CD4-positive, alpha-beta memory T cell (primary cell): ENCODE measurements around the gene ATR. TPM values are rescaled to one million over a fixed set of nuclear protein-coding genes. Genes with fewer than 3 reads are reported as not detected.
A peak's percentile ranks its signal among the peaks of the same experiment; 100 is the strongest.
"Not testable (repeated sequence)": the region's sequence is repeated elsewhere in the genome, so short reads cannot be mapped to it uniquely, and the experiment has no call there.

Experiments
- CTCF ChIA-PET: fragments of 350-600 bp; sonication (Branson Sonifier 250); formaldehyde crosslinking; loops from one replicate; lab custom pipeline; 2021; ENCODE audit warnings: inconsistent platforms; ENCODE audit not compliant: partially characterized antibody; lab: Charles Lee
- POLR2A ChIA-PET: fragments of 350-600 bp; sonication (Branson Sonifier 250); formaldehyde crosslinking; loops from one replicate; lab custom pipeline; 2021; ENCODE audit not compliant: partially characterized antibody; lab: Charles Lee
- DNase-seq, 5 donors: peaks; one replicate each; pipeline versions ENCODE4 v3.0.0 to v3.0.0-alpha.2; 2020 to 2022; ENCODE audit warnings: mixed read lengths in 1 of 5
- H3K27ac ChIP-seq: one replicate; pipeline ENCODE4 v1.7.0; 2013; ENCODE audit warnings: low read depth, low read length
- H3K27me3 ChIP-seq: 2 replicates; pipeline ENCODE4 v1.7.0; 2013; ENCODE audit warnings: mild to moderate bottlenecking, low read length, moderate library complexity; ENCODE audit not compliant: insufficient read depth
- H3K36me3 ChIP-seq: 2 replicates; pipeline ENCODE4 v1.7.0; 2013; ENCODE audit warnings: mild to moderate bottlenecking, low read length, moderate library complexity; ENCODE audit not compliant: insufficient read depth
- H3K4me1 ChIP-seq: 2 replicates; pipeline ENCODE4 v1.7.0; 2013; ENCODE audit warnings: mild to moderate bottlenecking, low read length, moderate library complexity; ENCODE audit not compliant: insufficient read depth
- H3K4me3 ChIP-seq, 2 donors: one replicate each; pipeline ENCODE4 v1.7.0; 2013; ENCODE audit warnings: low read length in 2 of 2, mild to moderate bottlenecking in 1 of 2
- H3K9me3 ChIP-seq, 2 donors: one replicate each; pipeline ENCODE4 v1.7.0; 2013; ENCODE audit warnings: low read length in 2 of 2, control low read depth in 1 of 2; ENCODE audit not compliant: control insufficient read depth in 1 of 2
- H3K27ac Mint-ChIP-seq, 7 donors: one replicate each; pipeline ENCODE4 v1.8.0; 2020 to 2021; ENCODE audit warnings: mixed read lengths in 7 of 7, mild to moderate bottlenecking in 6 of 7, inconsistent platforms in 3 of 7, moderate library complexity in 3 of 7
- H3K27me3 Mint-ChIP-seq, 2 donors: one replicate each; pipeline ENCODE4 v1.8.0; 2020 to 2021; ENCODE audit warnings: mixed read lengths in 2 of 2
- H3K36me3 Mint-ChIP-seq, 2 donors: one replicate each; pipeline ENCODE4 v1.8.0; 2020 to 2021; ENCODE audit warnings: mixed read lengths in 2 of 2, inconsistent platforms in 1 of 2, mild to moderate bottlenecking in 1 of 2
- H3K4me1 Mint-ChIP-seq, 4 donors: one replicate each; pipeline ENCODE4 v1.8.0; 2020 to 2021; ENCODE audit warnings: mixed read lengths in 4 of 4, mild to moderate bottlenecking in 1 of 4
- H3K4me3 Mint-ChIP-seq, 8 donors: one replicate each; pipeline ENCODE4 v1.8.0; 2020 to 2021; ENCODE audit warnings: mixed read lengths in 8 of 8, mild to moderate bottlenecking in 7 of 8, moderate library complexity in 6 of 8, inconsistent platforms in 3 of 8
- H3K9me3 Mint-ChIP-seq, 8 donors: one replicate each; pipeline ENCODE4 v1.8.0; 2020 to 2021; ENCODE audit warnings: mixed read lengths in 8 of 8, mild to moderate bottlenecking in 5 of 8, inconsistent platforms in 3 of 8, moderate library complexity in 1 of 8
- intact Hi-C: fragments of 100-400 bp; cut with micrococcal nuclease; formaldehyde crosslinking; loops from one replicate; pipeline ENCODE4 v1.15.1; 2023
- polyA plus RNA-seq, 2 donors: library from polyadenylated mRNA; unstranded; fragments of 300-500 nt; fragmentation: Illumina TruSeq; gene quantifications; one replicate each; pipeline ENCODE4 v1.2.3, GENCODE V29; 2021
- total RNA-seq, 2 experiments: library from RNA; stranded (reverse); gene quantifications; one replicate each; pipeline ENCODE4 v1.2.3, GENCODE V29; 2021

ATR gene
- total and polyA plus RNA-seq, 4 experiments from 2014 or later, result 4.3 to 45.6 (median 27.3) TPM

DNA sequence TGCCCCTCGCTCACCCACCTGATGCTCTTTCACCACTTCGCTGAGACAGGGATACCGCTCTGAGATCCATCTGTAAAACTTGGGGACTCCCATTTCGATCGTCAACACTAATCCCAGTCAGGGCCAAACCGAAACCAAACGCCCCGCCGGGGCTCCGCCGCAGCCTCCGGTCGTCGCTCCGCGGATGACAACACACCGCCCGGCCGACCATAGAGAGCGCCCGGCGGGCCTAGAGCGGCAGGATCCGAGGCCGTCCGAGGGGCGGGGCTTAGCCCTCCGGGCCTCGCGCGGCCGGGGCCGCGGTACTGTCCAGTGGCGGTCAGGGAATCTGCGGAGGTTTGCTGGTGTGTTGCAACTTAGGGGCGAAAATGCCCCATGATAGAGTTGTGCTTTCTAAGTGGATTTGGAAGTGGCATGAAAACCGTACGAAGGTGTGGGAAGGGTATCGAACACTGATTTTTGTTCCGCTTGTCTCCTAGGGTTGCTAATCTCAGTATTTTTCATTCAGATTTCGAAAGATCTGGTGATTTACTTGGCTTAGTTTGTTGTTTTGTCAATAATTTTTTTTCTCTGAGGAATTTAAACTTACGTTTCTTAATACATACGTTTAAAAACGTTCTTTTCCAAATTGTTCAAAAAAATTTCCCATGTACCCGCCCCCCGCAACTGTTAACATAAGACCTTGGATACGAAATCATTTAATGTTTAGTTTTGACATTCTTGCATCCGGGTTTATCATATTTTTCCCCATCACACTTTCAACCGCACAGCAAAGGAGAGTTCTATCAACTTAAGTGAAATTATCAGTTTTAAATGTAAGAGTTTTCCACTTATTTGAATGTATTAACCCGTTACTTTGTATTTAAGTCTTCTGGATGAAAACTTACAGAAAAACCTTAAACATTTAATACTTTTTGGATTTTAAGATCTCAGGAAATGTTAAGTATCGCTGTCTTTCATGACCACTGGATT is 130.4 kb downstream of the ATR start, which contains the start of gene XRN1:
TSS of gene XRN1 (minus strand) at position 186 of the 972 bp plus-strand sequence. CDS start at position 93, 93 bp downstream.
- H3K27me3 ChIP-seq, result no peaks in the 10 kb centered on the region
- H3K9me3 Mint-ChIP-seq, result no peaks in the 10 kb centered on the region
- no peaks in the 10 kb centered on the region for H3K9me3 ChIP-seq
- peak within 1 kb of the TSS; percentile 99 to 100 (median 100) for H3K27ac Mint-ChIP-seq
- POLR2A ChIA-PET, result interaction anchor here (0.6 to 4.6 kb wide), 7 partner anchors 11 to 1524 kb away, joined by 3 to 28 read pairs (median 4); partner anchors contain the start of genes ATR, DIPK2A and U2SURP
- peaks cover 6 to 46% of the 10 kb centered on the region in 2 donors for H3K36me3 Mint-ChIP-seq
- no peaks in the 10 kb centered on the region for H3K27me3 Mint-ChIP-seq
- H3K4me3 Mint-ChIP-seq, result peak within 1 kb of the TSS; percentile 98 to 100 (median 99)
- peak within 1 kb of the TSS; percentile 96 to 99 for H3K4me3 ChIP-seq
- DNase-seq, result peak; percentile 94 to 98 (median 95)
- intact Hi-C loops, result loop anchor here (1.0 to 10.0 kb wide), 12 partner anchors 61 to 1527 kb away; partner anchors contain the start of genes ATR, DIPK2A, GK5 and PXYLP1
- H3K27ac ChIP-seq, result peak within 1 kb of the TSS; percentile 100
- peaks cover 27 to 54% (median 41%) of the 10 kb centered on the region in 4 donors for H3K4me1 Mint-ChIP-seq
- CTCF ChIA-PET, result interaction anchor here (0.6 kb wide), 1 partner anchor 556 kb away, joined by 3 read pairs; no protein-coding TSS in a partner anchor
- peaks cover 44% of the 10 kb centered on the region for H3K4me1 ChIP-seq
- H3K36me3 ChIP-seq, result peaks cover 7% of the 10 kb centered on the region

- Mint-ChIP-seq H3K9me3 (no peaks in the 10 kb centered on the region), H3K27me3 (no peaks in the 10 kb centered on the region), H3K27ac (peak overlapping the region; percentile 99 to 100 (median 100)), H3K4me1 (peaks cover 30 to 59% (median 45%) of the 10 kb centered on the region in 4 donors), H3K4me3 (peak overlapping the region; percentile 98 to 100 (median 99)), H3K36me3 (peaks cover 6 to 39% of the 10 kb centered on the region in 2 donors)
- H3K36me3 ChIP-seq, result no peaks in the 10 kb centered on the region
- H3K4me3 ChIP-seq, result peak overlapping the region; percentile 96 to 99
- intact Hi-C loops, result loop anchor here (1.0 to 10.0 kb wide), 10 partner anchors 61 to 1527 kb away; partner anchors contain the start of genes DIPK2A, GK5, PXYLP1 and RNF7
- ChIA-PET POLR2A (interaction anchor here (1.0 to 4.6 kb wide), 7 partner anchors 10 to 1524 kb away, joined by 3 to 28 read pairs (median 4); partner anchors contain the start of genes ATR, DIPK2A and U2SURP), CTCF (interaction anchor here (0.6 to 1.0 kb wide), 2 partner anchors 77 to 557 kb away, joined by 3 read pairs; no protein-coding TSS in a partner anchor)
- DNase-seq, result peak in 3 of 5 donors; percentile 44 to 54 (median 53)
- H3K9me3 ChIP-seq, result no peaks in the 10 kb centered on the region
- no peaks in the 10 kb centered on the region for H3K27me3 ChIP-seq
- H3K27ac ChIP-seq, result peak overlapping the region; percentile 100
- peaks cover 47% of the 10 kb centered on the region for H3K4me1 ChIP-seq
These were observed 131.2 kb downstream of the ATR start for GRCh38 chr3:142447301-142447851.

GRCh38 chr3:142445816-142446254 is 132.7 kb downstream of the ATR start:
- Mint-ChIP-seq H3K9me3 (no peaks in the 10 kb centered on the region), H3K27me3 (no peaks in the 10 kb centered on the region), H3K36me3 (peaks cover 10 to 32% of the 10 kb centered on the region in 2 donors), H3K4me1 (peaks cover 38 to 75% (median 56%) of the 10 kb centered on the region in 4 donors), H3K27ac (peak overlapping the region; percentile 91 to 100 (median 100)), H3K4me3 (peak overlapping the region; percentile 80 to 100 (median 99))
- peaks cover 52% of the 10 kb centered on the region for H3K4me1 ChIP-seq
- H3K36me3 ChIP-seq, result no peaks in the 10 kb centered on the region
- POLR2A ChIA-PET, result interaction anchor here (1.0 to 4.6 kb wide), 2 partner anchors 133 to 556 kb away, joined by 3 to 28 read pairs; partner anchors contain the start of genes ATR and U2SURP
- intact Hi-C loops, result loop anchor here (2.0 to 10.0 kb wide), 9 partner anchors 63 to 1529 kb away; partner anchors contain the start of genes DIPK2A, GK5, PXYLP1 and SLC25A36
- peak in 2 of 5 donors; percentile 7 to 16 for DNase-seq
- H3K27ac ChIP-seq, result peak overlapping the region; percentile 100
- CTCF ChIA-PET, result no interaction called here
- peak overlapping the region; percentile 96 to 99 for H3K4me3 ChIP-seq
- H3K9me3 ChIP-seq, result no peaks in the 10 kb centered on the region
- H3K27me3 ChIP-seq, result no peaks in the 10 kb centered on the region

GRCh38 chr3:142444343-142444742 is 134.2 kb downstream of the ATR start:
- Mint-ChIP-seq H3K9me3 (no peaks in the 10 kb centered on the region), H3K27me3 (no peaks in the 10 kb centered on the region), H3K27ac (peak overlapping the region in 1 of 7 donors; percentile 69), H3K4me1 (peaks cover 40 to 88% (median 63%) of the 10 kb centered on the region in 4 donors), H3K4me3 (peak overlapping the region in 2 of 8 donors; percentile 23 to 31), H3K36me3 (peaks cover 10 to 24% of the 10 kb centered on the region in 2 donors)
- POLR2A ChIA-PET, result interaction anchor here (1.2 kb wide), 1 partner anchor 134 kb away, joined by 3 read pairs; the partner anchor contains the start of gene ATR
- peaks cover 52% of the 10 kb centered on the region for H3K4me1 ChIP-seq
- intact Hi-C loops, result loop anchor here (10.0 kb wide), 2 partner anchors 1500 to 1530 kb away; partner anchors contain the start of genes DIPK2A and SLC25A36
- DNase-seq, result no peak
- H3K4me3 ChIP-seq, result no peak overlapping the region
- no peaks in the 10 kb centered on the region for H3K36me3 ChIP-seq
- no peaks in the 10 kb centered on the region for H3K27me3 ChIP-seq
- CTCF ChIA-PET, result interaction anchor here (0.5 kb wide), 1 partner anchor 10 kb away, joined by 3 read pairs; no protein-coding TSS in a partner anchor
- no peaks in the 10 kb centered on the region for H3K9me3 ChIP-seq
- no peak overlapping the region for H3K27ac ChIP-seq

GRCh38 chr3:142443060-142443459 is 135.5 kb downstream of the ATR start:
- H3K27ac ChIP-seq, H3K27me3 Mint-ChIP-seq, POLR2A ChIA-PET, DNase-seq, H3K27me3 ChIP-seq, H3K4me3 ChIP-seq, H3K9me3 Mint-ChIP-seq, H3K9me3 ChIP-seq, H3K36me3 ChIP-seq: not testable (repeated sequence)
- H3K4me3 Mint-ChIP-seq, result peak overlapping the region in 3 of 8 donors; percentile 39 to 51 (median 46)
- H3K27ac Mint-ChIP-seq, result peak overlapping the region in 3 of 7 donors; percentile 53 to 80 (median 69)
- CTCF ChIA-PET, result interaction anchor here (1.4 kb wide), 1 partner anchor 10 kb away, joined by 3 read pairs; no protein-coding TSS in a partner anchor
- H3K36me3 Mint-ChIP-seq, result peaks cover 10 to 24% of the 10 kb centered on the region in 2 donors
- H3K4me1 Mint-ChIP-seq, result peaks cover 47 to 90% (median 68%) of the 10 kb centered on the region in 4 donors
- H3K4me1 ChIP-seq, result peaks cover 49% of the 10 kb centered on the region
- intact Hi-C loops, result loop anchor here (10.0 kb wide), 2 partner anchors 1498 to 1532 kb away; partner anchors contain the start of genes DIPK2A and SLC25A36

DNA sequence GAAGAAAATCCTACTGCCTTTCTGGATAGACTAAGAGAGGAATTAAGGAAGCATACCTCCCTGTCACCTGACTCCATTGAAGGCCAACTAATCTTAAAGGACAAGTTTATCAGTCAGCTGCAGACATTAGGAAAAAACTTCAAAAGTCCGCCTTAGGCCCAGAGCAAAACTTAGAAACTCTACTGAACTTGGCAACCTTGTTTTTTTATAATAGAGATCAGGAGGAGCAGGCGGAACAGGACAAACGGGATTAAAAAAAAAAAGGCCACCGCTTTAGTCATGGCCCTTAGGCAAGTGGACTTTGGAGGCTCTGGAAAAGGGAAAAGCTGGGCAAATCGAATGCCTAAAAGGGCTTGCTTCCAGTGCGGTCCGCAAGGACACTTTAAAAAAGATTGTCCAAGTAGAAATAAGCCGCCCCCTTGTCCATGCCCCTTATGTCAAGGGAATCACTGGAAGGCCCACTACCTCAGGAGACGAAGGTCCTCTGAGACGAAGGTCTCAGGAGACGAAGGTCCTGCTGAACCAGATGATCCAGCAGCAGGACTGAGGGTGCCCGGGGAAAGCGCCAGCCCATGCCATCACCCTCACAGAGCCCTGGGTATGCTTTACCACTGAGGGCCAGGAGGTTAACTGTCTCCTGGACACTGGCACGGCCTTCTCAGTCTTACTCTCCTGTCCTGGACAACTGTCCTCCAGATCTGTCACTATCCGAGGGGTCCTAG is 138.9 kb downstream of the ATR start:
- H3K36me3 ChIP-seq, POLR2A ChIA-PET, H3K4me3 Mint-ChIP-seq, H3K9me3 ChIP-seq, DNase-seq, H3K27ac ChIP-seq, CTCF ChIA-PET, H3K27me3 ChIP-seq, H3K27me3 Mint-ChIP-seq, H3K9me3 Mint-ChIP-seq, H3K4me3 ChIP-seq: not testable (repeated sequence)
- peaks cover 9 to 17% of the 10 kb centered on the region in 2 donors for H3K36me3 Mint-ChIP-seq
- peak overlapping the region in 2 of 7 donors; percentile 19 to 50 for H3K27ac Mint-ChIP-seq
- H3K4me1 Mint-ChIP-seq, result peaks cover 38 to 72% (median 55%) of the 10 kb centered on the region in 4 donors
- peaks cover 38% of the 10 kb centered on the region for H3K4me1 ChIP-seq
- intact Hi-C loops, result loop anchor here (10.0 kb wide), 2 partner anchors 1495 to 1535 kb away; partner anchors contain the start of genes DIPK2A and SLC25A36
